K562 (cell line): ENCODE data around the gene RGS19. TPM values are rescaled to one million over a fixed set of nuclear protein-coding genes. Genes with fewer than 3 reads are reported as not detected.
A peak's percentile ranks its signal among the peaks of the same experiment; 100 is the strongest.

ENCODE experiments used
- CBX5 ChIP-seq: IDR thresholded peaks from 2 replicates; pipeline ENCODE4 v1.6.1; 2014; ENCODE audit warnings: low read depth, borderline replicate concordance
- FIP1L1 ChIP-seq: fragments of 200-400 bp; formaldehyde crosslinking; IDR thresholded peaks from 2 replicates; pipeline ENCODE4 v1.6.1; 2018; ENCODE audit warnings: mild to moderate bottlenecking, low read depth, low read length; ENCODE audit not compliant: poor library complexity, severe bottlenecking
- MAFK ChIP-seq: IDR thresholded peaks from 2 replicates; pipeline ENCODE4 v1.6.1; 2011; ENCODE audit warnings: low read length, improper control_type of control experiment
- TBL1XR1 ChIP-seq, 2 experiments: IDR thresholded peaks; 2 replicates each; pipeline ENCODE4 v1.6.1; 2012; ENCODE audit warnings: improper control_type of control experiment in 2 of 2, low read length in 2 of 2, mild to moderate bottlenecking in 1 of 2
- YBX1 ChIP-seq: fragments of 450-650 bp; IDR thresholded peaks from 2 replicates; pipeline ENCODE4 v1.7.1; 2016; ENCODE audit warnings: mild to moderate bottlenecking
- ZNF584 ChIP-seq: fragments of 200-800 bp; sonication (Bioruptor generic); IDR thresholded peaks from 2 replicates; pipeline ENCODE4 v1.6.1; 2016; ENCODE audit warnings: low read depth, mild to moderate bottlenecking, missing genetic modification characterization, missing compliant biosample characterization
- ZNF586 ChIP-seq: fragments of 450-650 bp; formaldehyde crosslinking; conservative IDR thresholded peaks from 2 replicates; pipeline ENCODE4 v1.4.0; 2020; ENCODE audit warnings: mild to moderate bottlenecking, moderate library complexity
- ZSCAN29 ChIP-seq: fragments of 450-650 bp; IDR thresholded peaks from 2 replicates; pipeline ENCODE4 v1.6.1; 2017
- polyA plus RNA-seq, 8 experiments: library from polyadenylated mRNA; depleted of rRNA in 4 of 8; stranded (reverse) in 5 of 8; unstranded in 3 of 8; fragments of >200 nt; fragmentation: Nextera tagmentation in 2 of 8; fragmentation: Illumina TruSeq in 1 of 8; extraction: Ambion mirVana in 2 of 8; extraction: Trizol in 1 of 8; gene quantifications; 2 replicates each; pipeline versions ENCODE4 v1.2.1 to v1.2.3, GENCODE V29; 2011 to 2014; ENCODE audit warnings: inconsistent platforms in 1 of 8, missing spikeins in 1 of 8
- total RNA-seq, 7 experiments: library from RNA; depleted of rRNA in 6 of 7; stranded (reverse); fragments of >200 nt in 6 of 7; fragmentation: Illumina TruSeq in 2 of 7; extraction: Trizol in 2 of 7; gene quantifications; 2 replicates each; pipeline versions ENCODE4 v1.2.1 to v1.2.3, GENCODE V29; 2011 to 2021; ENCODE audit warnings: low replicate concordance in 1 of 7
- TF ChIP-seq, protein P1 (sequence below), 2 experiments: fragments of 450-650 bp in 1 of 2; sonication (generic) in 1 of 2; formaldehyde crosslinking in 1 of 2; IDR thresholded peaks; 2 replicates each; pipeline versions ENCODE4 v1.7.1 to v1.9.0; 2016 to 2022; ENCODE audit warnings: inconsistent platforms in 1 of 2, mild to moderate bottlenecking in 1 of 2, missing genetic modification reagents in 1 of 2
- TF ChIP-seq, protein P2 (sequence below): sonication (generic); formaldehyde crosslinking; IDR thresholded peaks from 2 replicates; pipeline ENCODE4 v1.8.1; 2023; ENCODE audit warnings: mild to moderate bottlenecking, missing genetic modification reagents
- TF ChIP-seq, protein P3 (sequence below): fragments of 200-800 bp; sonication (Bioruptor generic); IDR thresholded peaks from 2 replicates; pipeline ENCODE4 v1.6.1; 2017; ENCODE audit warnings: missing genetic modification characterization, missing compliant biosample characterization
- TF ChIP-seq, protein P4 (sequence below): IDR thresholded peaks from 2 replicates; pipeline ENCODE4 v1.6.1; 2012; ENCODE audit warnings: low read depth, low read length, improper control_type of control experiment, borderline replicate concordance

The RGS19 gene
- total and polyA plus RNA-seq, 9 of the 15 experiments (the other 6 are each of a cell fraction or from before 2014, with no cell fraction given), result 0.41 to 23.7 (median 14.6) TPM

DNA sequence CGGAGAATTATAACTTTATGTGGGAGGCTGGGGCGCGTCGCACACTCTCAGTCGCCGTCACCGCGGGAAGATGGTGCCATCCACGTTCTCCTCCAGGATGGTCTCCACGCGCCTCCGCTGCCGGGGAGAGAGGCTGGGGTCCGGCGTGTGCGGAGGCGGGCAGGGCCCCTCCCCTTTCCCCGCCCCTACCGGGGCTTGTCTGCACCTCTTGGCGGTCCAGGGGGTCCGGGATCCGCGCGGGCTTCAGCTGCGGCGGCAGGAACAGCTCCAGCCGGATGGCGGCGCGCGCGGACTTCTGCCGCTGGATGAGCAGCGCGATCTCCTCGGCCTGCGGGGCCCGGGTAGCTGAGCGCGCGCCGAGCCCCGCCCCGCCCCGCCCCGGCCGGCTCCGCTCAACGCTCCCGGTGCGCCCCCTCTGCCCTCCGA lies 4.1 kb upstream of the RGS19 start (continued):
- TF ChIP-seq, protein P1, sequence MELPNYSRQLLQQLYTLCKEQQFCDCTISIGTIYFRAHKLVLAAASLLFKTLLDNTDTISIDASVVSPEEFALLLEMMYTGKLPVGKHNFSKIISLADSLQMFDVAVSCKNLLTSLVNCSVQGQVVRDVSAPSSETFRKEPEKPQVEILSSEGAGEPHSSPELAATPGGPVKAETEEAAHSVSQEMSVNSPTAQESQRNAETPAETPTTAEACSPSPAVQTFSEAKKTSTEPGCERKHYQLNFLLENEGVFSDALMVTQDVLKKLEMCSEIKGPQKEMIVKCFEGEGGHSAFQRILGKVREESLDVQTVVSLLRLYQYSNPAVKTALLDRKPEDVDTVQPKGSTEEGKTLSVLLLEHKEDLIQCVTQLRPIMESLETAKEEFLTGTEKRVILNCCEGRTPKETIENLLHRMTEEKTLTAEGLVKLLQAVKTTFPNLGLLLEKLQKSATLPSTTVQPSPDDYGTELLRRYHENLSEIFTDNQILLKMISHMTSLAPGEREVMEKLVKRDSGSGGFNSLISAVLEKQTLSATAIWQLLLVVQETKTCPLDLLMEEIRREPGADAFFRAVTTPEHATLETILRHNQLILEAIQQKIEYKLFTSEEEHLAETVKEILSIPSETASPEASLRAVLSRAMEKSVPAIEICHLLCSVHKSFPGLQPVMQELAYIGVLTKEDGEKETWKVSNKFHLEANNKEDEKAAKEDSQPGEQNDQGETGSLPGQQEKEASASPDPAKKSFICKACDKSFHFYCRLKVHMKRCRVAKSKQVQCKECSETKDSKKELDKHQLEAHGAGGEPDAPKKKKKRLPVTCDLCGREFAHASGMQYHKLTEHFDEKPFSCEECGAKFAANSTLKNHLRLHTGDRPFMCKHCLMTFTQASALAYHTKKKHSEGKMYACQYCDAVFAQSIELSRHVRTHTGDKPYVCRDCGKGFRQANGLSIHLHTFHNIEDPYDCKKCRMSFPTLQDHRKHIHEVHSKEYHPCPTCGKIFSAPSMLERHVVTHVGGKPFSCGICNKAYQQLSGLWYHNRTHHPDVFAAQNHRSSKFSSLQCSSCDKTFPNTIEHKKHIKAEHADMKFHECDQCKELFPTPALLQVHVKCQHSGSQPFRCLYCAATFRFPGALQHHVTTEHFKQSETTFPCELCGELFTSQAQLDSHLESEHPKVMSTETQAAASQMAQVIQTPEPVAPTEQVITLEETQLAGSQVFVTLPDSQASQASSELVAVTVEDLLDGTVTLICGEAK (IDR thresholded peaks at IDR 0.05), result no peak
- TF ChIP-seq, protein P1 (CRISPR knock-in tag; IDR thresholded peaks at IDR 0.05), result no peak
- no peak for TF ChIP-seq MAFK
- TF ChIP-seq FIP1L1, result no peak
- TF ChIP-seq CBX5, result no peak
- TF ChIP-seq YBX1, result no peak
- TF ChIP-seq, protein P2, sequence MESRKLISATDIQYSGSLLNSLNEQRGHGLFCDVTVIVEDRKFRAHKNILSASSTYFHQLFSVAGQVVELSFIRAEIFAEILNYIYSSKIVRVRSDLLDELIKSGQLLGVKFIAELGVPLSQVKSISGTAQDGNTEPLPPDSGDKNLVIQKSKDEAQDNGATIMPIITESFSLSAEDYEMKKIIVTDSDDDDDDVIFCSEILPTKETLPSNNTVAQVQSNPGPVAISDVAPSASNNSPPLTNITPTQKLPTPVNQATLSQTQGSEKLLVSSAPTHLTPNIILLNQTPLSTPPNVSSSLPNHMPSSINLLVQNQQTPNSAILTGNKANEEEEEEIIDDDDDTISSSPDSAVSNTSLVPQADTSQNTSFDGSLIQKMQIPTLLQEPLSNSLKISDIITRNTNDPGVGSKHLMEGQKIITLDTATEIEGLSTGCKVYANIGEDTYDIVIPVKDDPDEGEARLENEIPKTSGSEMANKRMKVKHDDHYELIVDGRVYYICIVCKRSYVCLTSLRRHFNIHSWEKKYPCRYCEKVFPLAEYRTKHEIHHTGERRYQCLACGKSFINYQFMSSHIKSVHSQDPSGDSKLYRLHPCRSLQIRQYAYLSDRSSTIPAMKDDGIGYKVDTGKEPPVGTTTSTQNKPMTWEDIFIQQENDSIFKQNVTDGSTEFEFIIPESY, result peak; percentile 52; the same call in 1 of the 2 replicates
- no peak for TF ChIP-seq ZNF586 (CRISPR knock-in tag)
- TF ChIP-seq, protein P3, sequence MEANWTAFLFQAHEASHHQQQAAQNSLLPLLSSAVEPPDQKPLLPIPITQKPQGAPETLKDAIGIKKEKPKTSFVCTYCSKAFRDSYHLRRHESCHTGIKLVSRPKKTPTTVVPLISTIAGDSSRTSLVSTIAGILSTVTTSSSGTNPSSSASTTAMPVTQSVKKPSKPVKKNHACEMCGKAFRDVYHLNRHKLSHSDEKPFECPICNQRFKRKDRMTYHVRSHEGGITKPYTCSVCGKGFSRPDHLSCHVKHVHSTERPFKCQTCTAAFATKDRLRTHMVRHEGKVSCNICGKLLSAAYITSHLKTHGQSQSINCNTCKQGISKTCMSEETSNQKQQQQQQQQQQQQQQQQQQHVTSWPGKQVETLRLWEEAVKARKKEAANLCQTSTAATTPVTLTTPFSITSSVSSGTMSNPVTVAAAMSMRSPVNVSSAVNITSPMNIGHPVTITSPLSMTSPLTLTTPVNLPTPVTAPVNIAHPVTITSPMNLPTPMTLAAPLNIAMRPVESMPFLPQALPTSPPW (CRISPR knock-in tag), result peak; percentile 47
- no peak for TF ChIP-seq TBL1XR1 (IDR thresholded peaks at IDR 0.05; ENCODE audit: low read length in 2 of 2)
- TF ChIP-seq ZNF584, result no peak
- TF ChIP-seq, protein P4, sequence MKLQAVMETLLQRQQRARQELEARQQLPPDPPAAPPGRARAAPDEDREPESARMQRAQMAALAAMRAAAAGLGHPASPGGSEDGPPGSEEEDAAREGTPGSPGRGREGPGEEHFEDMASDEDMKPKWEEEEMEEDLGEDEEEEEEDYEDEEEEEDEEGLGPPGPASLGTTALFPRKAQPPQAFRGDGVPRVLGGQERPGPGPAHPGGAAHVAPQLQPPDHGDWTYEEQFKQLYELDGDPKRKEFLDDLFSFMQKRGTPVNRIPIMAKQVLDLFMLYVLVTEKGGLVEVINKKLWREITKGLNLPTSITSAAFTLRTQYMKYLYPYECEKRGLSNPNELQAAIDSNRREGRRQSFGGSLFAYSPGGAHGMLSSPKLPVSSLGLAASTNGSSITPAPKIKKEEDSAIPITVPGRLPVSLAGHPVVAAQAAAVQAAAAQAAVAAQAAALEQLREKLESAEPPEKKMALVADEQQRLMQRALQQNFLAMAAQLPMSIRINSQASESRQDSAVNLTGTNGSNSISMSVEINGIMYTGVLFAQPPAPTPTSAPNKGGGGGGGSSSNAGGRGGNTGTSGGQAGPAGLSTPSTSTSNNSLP, result no peak
- no peak for TF ChIP-seq ZSCAN29
